Ishikawa (cell line): Measurements from ENCODE around the gene AMZ1.

Experiments
- CEBPB ChIP-seq: IDR thresholded peaks from 2 replicates; pipeline ENCODE4 v1.6.1; 2012
- CREB1 ChIP-seq: IDR thresholded peaks from 2 replicates; pipeline ENCODE4 v1.6.1; 2012; ENCODE audit warnings: low read depth
- EGR1 ChIP-seq: IDR thresholded peaks from 2 replicates; pipeline ENCODE4 v1.6.1; 2012
- EP300 ChIP-seq: IDR thresholded peaks from 2 replicates; pipeline ENCODE4 v1.6.1; 2012; ENCODE audit warnings: borderline replicate concordance
- FOXM1 ChIP-seq: IDR thresholded peaks from 2 replicates; pipeline ENCODE4 v1.6.1; 2012; ENCODE audit warnings: low read depth, borderline replicate concordance
- MAX ChIP-seq: IDR thresholded peaks from 2 replicates; pipeline ENCODE4 v1.6.1; 2012
- NFIC ChIP-seq: IDR thresholded peaks from 2 replicates; pipeline ENCODE4 v1.6.1; 2012
- RAD21 ChIP-seq: IDR thresholded peaks from 2 replicates; pipeline ENCODE4 v1.6.1; 2012; ENCODE audit warnings: low read depth
- REST ChIP-seq: IDR thresholded peaks from 2 replicates; pipeline ENCODE4 v1.6.1; 2012; ENCODE audit warnings: low read depth, mild to moderate bottlenecking
- TAF1 ChIP-seq: IDR thresholded peaks from 2 replicates; pipeline ENCODE4 v1.6.1; 2012; ENCODE audit warnings: low read depth, mild to moderate bottlenecking
- TCF12 ChIP-seq: IDR thresholded peaks from 2 replicates; pipeline ENCODE4 v1.6.1; 2012; ENCODE audit warnings: low read depth
- TEAD4 ChIP-seq: IDR thresholded peaks from 2 replicates; pipeline ENCODE4 v1.6.1; 2012
- USF1 ChIP-seq: IDR thresholded peaks from 2 replicates; pipeline ENCODE4 v1.6.1; 2012
- YY1 ChIP-seq: IDR thresholded peaks from 2 replicates; pipeline ENCODE4 v1.6.1; 2012; ENCODE audit warnings: low read depth
- ZBTB7A ChIP-seq: IDR thresholded peaks from 2 replicates; pipeline ENCODE4 v1.6.1; 2012; ENCODE audit warnings: low read depth

The AMZ1 gene

GRCh38 chr7:2649991-2650390 lies 38.0 kb upstream of the AMZ1 start:
- TF ChIP-seq MAX (no peak), EP300 (no peak), USF1 (no peak), FOXM1 (no peak), YY1 (no peak), TCF12 (no peak), EGR1 (no peak), ZBTB7A (no peak), REST (no peak)

- TF ChIP-seq FOXM1 (no peak), RAD21 (no peak), USF1 (no peak), EGR1 (no peak), CEBPB (no peak), ZBTB7A (no peak), TCF12 (no peak), TEAD4 (no peak), TAF1 (no peak), NFIC (no peak), EP300 (no peak), MAX (no peak), REST (no peak), YY1 (no peak), CREB1 (no peak)
These were observed 37.6 kb upstream of the AMZ1 start for GRCh38 chr7:2650451-2650850.

GRCh38 chr7:2651336-2651735 lies 36.7 kb upstream of the AMZ1 start:
- no peak for TF ChIP-seq FOXM1
- no peak for TF ChIP-seq TEAD4
- no peak for TF ChIP-seq TCF12
- TF ChIP-seq CREB1: no peak
- no peak for TF ChIP-seq YY1
- TF ChIP-seq EP300: no peak
- no peak for TF ChIP-seq TAF1
- TF ChIP-seq EGR1: no peak
- no peak for TF ChIP-seq ZBTB7A
- TF ChIP-seq CEBPB: no peak
- no peak for TF ChIP-seq REST
- TF ChIP-seq USF1: no peak
- no peak for TF ChIP-seq MAX
- TF ChIP-seq RAD21: no peak
- no peak for TF ChIP-seq NFIC
